H54 (cell line): ENCODE measurements around the gene NMRK2.
"Not testable (repeated sequence)": the region's sequence is repeated elsewhere in the genome, so short reads cannot be mapped to it uniquely, and the experiment has no call there.

Source experiments
- DNase-seq: peaks from one replicate; pipeline ENCODE4 v3.0.0; 2011; ENCODE audit warnings: low spot score, mixed read lengths; ENCODE audit not compliant: insufficient read length
- FAIRE-seq: peaks from 3 replicates; lab custom pipeline; 2011; peaks lifted over from hg19 to GRCh38; lab: Jason Lieb, UNC
- POLR2A ChIP-seq: IDR thresholded peaks from 2 replicates; pipeline ENCODE4 v1.6.1; 2011; ENCODE audit warnings: low read depth, mild to moderate bottlenecking, low read length

Gene NMRK2, protein sequence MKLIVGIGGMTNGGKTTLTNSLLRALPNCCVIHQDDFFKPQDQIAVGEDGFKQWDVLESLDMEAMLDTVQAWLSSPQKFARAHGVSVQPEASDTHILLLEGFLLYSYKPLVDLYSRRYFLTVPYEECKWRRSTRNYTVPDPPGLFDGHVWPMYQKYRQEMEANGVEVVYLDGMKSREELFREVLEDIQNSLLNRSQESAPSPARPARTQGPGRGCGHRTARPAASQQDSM

DNA sequence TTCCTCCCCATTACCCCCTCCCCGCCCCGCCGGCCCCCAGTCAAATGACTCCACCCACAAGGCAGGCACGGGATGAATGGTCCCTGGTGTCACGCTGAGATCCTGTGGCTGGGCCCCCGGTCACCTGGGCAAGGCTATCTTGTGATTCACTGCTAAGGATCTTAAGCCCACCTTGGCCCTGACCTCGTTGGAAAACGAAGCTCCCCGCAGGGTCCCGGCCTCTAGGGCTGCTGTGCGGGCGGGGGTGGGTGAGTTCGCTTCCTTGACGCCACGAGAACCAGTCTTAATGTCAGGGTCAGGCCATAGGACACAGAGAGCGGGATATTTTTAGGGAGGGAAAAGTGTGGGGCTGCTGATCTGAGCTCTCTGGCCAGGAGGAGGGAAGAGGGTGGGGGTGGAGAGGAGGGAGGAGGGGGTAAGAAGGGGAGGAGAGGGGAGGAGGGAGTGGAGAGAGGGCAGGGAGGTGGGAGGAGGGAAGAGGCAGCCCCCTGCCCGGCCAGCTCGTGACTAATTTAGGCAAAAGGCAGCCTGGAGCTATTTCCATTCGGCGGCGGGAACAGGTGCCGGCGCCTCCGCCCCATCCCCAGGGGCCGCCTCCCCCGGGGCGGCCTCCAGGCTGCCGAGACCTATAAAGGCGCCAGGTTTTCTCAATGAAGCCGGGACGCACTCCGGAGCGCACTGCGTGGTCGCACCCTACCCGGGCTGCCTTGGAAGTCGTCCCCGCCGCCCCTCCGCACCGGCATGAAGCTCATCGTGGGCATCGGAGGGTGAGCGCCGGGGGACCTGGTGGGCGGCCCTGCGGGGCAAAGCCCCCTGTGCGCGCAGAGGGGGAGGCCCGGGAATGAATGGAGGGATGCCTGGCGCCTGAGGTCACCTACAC, at the start of gene NMRK2:
NMRK2 (plus strand) TSS at position 139 of the 880 bp plus-strand sequence; CDS start at position 742, 603 bp downstream.
- DNase-seq = no peak
- no peak for TF ChIP-seq POLR2A
- FAIRE-seq = no peak

DNA sequence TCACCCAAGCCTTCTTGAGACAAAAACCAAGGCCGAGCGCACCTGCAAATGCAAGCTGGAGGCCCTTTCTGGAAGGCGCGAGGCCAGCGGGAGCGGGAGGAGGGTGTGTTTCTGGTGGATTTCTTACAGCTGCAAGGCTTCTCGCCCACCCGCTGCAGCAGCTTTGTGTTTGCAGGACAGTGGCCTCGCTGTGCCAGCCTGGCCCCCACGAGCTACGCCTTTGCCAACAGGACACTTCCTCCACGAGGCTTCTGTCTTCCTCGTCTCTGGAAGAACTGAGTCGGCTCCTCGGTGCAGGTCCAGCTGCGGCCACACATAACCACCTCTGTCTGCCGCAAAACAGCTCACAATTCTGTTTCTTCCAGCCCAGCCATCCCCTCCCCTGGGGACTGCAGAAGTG, 42.3 kb upstream of the NMRK2 start:
- FAIRE-seq = no peak
- DNase-seq = no peak
- no peak for TF ChIP-seq POLR2A

DNA sequence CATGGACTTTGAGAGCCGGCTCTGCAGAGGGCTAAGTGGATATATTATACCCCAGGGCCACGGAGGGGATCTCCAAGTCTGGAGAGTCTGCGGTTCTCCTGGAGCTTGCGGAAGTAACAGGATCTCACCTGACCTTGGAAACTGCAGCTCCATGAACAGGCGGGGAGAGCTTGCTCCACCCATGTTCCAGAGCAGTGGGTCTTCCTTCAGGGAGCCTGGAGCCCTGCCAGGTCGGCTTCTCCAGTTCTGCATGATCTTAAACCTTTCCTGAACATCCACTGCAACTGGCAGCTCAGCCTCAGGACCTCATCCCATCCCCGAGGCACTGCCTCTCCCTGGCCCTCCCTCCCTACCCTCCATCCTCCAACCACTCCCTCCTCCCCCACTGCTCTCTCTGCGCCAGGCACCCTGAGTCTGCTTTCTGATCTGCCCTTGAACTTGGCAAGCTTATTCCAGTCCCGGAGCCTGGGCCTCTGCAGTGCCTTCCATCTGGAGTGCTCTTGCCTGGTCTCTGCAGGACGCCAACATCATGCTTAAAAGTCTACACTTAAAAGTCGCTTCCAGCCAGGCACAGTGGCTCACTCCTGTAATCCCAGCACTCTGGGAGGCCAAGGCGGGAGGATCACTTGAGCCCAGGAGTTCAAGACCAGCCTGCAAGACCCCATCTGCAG, 39.2 kb upstream of the NMRK2 start:
- DNase-seq (no peak), FAIRE-seq (no peak)
- TF ChIP-seq POLR2A = no peak

DNA sequence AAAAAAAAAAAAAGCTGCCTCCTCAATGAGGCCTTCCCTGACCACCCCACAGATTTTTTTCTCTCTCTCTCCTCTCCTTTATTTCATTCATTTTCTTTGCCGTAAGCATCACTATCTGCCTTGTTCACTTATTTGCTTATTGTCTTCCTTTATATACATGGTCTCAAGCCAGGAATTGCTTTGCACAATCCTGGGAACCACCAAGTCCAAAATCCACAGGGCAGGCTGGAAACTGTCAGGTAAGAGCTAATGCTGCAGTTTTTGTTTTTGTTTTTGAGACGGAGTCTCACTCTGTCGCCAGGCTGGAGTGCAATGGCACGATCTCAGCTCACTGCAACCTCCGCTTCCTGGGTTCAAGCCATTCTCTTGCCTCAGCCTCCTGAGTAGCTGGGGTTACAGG, 37.9 kb upstream of the NMRK2 start:
- DNase-seq, FAIRE-seq: not testable (repeated sequence)

DNA sequence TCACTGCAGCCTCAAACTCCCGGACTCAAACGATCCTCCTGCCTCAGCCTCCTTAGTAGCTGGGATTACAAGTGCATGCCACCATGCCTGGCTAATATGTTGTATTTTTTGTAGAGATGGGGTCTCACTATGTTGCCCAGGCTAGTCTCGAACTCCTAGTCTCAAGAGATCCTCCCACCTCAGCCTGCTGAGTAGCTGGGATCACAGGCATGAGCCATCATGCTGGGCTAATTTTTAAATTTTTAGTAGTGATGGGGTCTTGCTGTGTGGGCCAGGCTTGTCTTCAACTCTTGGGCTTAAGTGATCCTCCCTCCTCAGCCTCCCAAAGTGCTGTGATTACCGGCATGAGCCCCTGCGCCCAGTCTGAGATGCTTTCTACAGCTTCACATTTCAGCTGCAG, 37.1 kb upstream of the NMRK2 start:
- FAIRE-seq (no peak), DNase-seq (no peak)
- TF ChIP-seq POLR2A = no peak

DNA sequence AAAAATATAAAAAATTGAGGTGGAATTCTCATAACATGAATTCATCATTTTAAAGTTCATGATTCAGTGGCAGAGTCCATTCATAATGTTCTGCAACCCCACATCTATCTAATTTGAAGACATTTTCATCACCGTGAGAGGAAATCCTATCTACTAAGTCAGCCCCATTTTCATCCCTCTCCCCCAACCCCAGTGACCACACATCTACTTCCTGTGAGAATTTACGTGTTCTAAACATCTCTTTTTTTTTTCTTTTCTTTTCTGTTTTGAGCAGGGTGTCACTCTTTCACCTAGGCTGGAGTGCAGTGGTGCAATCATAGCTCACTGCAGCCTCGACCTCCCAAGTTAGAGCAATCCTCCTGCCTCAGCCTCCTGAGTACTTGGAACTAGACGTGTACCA, 34.9 kb upstream of the NMRK2 start:
- TF ChIP-seq POLR2A = no peak
- FAIRE-seq = no peak
- DNase-seq = no peak

DNA sequence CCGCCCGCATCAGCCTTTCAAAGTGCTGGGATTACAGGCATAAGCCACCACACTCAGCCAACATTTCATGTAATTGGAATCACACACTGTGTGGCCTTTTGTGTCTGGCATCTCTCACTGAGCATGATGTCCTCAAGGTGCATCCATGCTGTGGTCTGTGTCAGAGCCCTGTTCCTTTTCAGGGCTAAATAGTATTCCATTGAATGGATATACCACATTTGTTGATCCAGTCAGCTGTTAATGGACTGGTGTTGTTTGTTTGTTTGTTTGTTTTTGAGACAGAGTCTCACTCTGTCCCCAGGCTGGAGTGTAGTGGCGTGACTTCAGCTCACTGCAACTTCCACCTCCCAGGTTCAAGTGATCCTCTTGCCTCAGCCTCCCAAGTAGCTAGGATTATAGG, 34.4 kb upstream of the NMRK2 start:
- no peak for TF ChIP-seq POLR2A
- DNase-seq (no peak), FAIRE-seq (no peak)

DNA sequence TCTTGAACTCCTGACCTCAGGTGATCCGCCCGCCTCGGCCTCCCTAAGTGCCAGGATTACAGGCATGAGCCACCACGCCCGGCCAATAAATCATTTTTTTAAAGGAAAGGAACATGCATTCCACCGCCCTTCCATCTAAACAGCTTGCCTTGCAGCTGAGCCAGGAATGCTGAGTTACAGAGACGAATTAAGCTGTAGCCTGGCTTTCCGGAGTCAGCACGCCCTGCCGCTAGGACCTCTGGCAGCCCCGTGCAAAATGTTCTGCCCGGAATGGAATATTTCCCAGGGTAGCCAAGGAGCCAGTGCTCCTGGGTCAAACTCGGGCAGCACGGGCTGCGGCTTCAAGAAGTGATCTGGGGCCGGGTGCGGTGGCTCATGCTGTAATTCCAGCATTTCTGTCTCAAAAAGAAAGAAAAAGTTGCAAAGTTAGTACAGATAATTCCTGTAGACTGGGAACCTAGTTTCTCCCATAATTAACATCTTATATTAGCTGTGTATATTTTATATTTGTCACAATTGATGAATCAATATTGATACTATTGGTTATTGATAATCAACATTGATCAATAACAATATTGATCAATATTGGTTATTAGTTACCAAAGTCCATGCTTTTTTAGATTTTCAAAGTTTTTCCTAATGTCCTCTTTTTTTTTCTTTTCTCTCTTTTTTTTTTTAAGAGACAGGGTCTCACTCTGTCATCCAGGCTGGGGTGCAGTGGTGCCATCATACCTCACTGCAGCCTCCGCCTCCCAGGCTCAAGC, 33.2 kb upstream of the NMRK2 start:
- TF ChIP-seq POLR2A = no peak
- no peak for DNase-seq

DNA sequence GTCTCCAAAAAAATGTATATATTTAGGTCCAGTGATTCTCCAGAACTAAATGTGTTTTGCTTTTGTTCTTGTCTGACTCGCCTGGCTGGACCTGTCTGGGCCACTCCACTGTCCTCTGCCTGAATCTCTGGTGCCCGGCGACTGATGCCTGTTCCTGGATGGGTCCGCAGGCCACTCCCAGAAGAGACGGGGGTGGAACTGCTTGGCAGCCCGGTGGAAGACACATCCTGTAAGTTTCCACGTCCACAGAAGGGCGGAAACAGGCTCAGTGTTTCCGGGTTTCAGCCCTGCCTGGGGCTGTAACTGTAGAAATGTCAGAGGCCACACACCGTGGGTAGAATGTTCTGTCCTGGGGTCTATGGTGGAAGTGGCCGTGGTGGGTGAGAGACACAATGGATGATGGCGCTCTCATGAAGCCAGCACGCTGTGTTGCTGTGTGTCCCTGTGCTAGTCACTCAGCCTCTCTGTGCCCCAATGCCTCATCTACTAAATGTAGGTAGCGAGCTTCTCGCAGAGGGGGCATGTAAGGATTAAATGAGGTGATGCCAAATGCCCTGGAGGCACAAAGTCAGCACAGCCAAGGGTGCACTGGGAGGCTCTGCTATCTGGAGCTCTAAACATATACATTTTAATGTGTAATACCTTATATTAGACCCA, 30.4 kb upstream of the NMRK2 start:
- no peak for DNase-seq
- TF ChIP-seq POLR2A = no peak
- no peak for FAIRE-seq

More for the DNA sequence above, 33.2 kb upstream of the NMRK2 start:
- FAIRE-seq = no peak

DNA sequence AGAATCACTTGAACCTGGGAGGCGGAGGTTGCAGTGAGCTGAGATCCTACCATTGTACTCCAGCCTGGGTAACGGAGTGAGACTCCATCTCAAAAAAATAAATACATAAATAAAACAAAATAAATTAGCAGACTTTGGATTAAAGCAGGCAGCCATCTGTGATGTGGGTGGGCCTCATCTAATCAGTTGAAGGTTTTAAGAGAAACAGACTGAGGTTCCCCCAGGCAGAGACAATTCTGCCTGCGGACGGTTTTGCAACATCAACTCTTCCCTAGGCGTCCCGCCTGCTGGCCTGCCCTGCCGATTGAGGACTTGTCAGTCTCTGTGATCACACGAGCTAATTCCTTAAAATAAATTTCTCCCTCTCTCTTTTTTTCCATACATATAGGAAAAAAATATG, 28.6 kb upstream of the NMRK2 start:
- no peak for TF ChIP-seq POLR2A
- DNase-seq (no peak), FAIRE-seq (no peak)

DNA sequence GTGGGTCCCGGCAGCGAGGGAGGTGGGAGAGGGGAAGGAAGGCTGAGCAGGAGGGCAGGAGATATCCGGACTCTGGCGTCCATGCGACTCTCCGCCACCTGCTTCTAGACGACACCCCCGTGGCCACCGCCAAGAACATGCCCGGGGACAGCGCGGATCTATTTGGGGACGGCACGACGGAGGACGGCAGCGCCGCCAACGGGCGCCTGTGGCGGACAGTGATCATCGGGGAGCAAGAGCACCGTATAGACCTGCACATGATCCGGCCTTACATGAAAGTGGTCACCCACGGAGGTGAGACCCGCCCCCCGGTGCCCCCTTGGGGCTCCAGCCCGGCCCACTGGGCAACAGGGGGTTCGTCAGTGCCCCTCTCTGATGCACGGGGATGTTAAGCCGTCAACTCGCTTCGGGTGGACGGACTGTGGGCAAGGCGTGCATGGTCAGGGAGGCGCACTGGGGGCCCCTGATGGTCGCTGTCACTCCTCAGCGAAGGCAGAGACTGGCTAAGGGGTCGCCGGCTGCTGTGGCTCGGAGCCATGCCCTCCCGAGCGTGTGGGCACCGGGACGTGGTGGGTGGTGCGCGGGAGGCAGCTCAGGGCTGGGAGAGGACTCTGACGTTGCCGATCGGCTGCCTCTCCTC, 25.1 kb upstream of the NMRK2 start:
- TF ChIP-seq POLR2A = no peak
- DNase-seq = no peak
- no peak for FAIRE-seq

DNA sequence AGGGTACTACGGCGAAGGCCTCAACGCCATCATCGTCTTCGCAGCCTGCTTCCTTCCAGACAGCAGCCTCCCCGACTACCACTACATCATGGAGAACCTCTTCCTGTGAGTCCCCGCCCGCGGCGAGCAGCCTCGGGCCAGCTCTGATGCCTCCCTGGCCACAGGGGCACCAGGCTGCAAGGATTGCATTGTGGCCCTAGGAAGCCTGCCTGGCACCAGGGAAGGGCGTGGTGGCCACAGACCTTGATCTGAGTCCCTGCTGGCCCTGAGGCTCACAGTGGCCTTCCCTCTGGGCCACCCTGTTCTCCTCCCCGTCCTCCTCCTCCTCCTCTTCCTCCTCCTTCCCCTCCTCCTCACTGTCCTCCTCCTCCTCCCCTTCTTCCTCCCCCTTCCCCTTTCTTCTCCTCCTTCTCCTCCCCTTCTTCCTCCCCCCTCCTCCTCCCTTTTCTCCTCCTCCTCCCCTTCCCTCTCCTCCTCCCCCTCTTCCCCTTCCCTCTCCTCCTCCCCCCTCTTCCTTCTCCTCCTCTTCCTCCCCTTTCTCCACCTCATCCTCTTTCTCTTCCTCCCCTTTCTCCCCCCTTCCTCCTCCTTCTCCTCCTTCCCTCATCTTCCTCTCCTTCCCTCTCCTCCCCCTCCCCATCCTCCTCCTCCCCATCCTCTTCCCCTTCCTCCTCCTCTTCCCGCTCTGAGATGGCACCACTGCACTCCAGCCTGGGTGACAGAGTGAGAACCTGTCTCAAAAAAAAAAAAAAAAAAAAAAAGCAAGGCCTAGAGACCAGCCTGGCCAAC, 24.4 kb upstream of the NMRK2 start:
- no peak for FAIRE-seq
- DNase-seq = no peak
- TF ChIP-seq POLR2A = no peak

DNA sequence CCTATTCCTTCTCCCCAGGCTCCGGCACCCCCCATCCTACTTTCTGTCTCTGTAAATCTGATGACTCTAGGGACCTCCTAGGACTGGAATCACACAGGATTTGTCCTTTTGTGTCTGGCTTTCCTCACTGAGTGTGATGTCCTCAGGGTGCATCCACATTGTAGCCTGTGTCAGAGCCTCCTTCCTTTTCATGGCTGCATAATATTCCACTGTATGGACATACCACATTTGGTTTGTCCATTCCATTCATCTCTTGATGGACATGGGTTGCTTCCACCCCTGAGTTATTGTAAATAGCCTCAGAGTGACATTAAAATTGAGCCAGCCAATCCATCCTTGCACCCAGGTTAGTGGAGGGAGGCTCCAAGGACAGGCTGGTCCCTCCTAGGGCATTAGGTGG, 22.8 kb upstream of the NMRK2 start:
- no peak for TF ChIP-seq POLR2A
- DNase-seq (no peak), FAIRE-seq (no peak)
